HG02884 (cell line): ENCODE measurements around the gene FADS1.

ENCODE experiments used
- ATAC-seq: cut with Tn5 transposase; IDR thresholded peaks from one replicate; pipeline ENCODE4 v1.9.1; 2021; ENCODE audit warnings: mild to moderate bottlenecking, moderate library complexity; ENCODE audit not compliant: unreplicated experiment

Gene FADS1

DNA sequence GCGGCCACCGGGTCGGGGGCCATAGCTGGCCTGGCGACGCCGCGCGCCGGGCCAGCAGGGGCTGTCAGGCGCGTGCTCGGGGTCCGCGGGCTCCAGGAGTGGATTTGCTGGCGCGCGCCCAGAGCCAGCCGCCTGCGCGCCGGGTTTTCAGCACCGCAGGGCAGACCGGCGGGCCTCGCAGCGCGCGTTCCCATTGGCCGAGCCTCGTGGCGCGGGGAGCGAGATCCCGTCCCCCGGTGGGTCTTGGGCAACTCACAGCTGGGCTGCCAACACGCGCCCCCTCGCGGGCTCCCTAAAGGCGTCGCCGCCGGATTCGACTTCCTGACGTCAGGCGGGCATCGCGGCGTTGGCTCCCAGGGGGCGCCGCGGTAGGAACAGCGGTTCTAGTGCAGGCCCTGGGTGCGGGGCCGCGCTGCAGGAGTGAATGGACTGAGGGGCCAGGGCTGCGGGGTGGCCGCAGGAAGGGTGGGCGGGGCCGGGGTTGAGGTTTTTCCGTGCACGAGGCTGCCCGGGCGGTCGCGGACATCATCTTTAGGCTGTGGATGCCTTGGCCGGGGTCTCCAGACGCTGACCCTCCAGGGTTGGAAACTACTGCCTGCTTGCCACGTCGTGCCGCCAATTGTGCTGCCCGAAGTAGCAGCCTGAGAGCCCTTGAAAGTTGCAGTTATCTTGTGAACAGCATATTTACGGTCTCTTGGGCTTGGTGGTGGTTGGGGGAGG lies at the start of gene FADS1:
Gene FADS1, minus strand, starts transcription at position 268 of the 720 bp plus-strand sequence. Its CDS starts 74 bp downstream, at position 194.
- no peak for ATAC-seq

DNA sequence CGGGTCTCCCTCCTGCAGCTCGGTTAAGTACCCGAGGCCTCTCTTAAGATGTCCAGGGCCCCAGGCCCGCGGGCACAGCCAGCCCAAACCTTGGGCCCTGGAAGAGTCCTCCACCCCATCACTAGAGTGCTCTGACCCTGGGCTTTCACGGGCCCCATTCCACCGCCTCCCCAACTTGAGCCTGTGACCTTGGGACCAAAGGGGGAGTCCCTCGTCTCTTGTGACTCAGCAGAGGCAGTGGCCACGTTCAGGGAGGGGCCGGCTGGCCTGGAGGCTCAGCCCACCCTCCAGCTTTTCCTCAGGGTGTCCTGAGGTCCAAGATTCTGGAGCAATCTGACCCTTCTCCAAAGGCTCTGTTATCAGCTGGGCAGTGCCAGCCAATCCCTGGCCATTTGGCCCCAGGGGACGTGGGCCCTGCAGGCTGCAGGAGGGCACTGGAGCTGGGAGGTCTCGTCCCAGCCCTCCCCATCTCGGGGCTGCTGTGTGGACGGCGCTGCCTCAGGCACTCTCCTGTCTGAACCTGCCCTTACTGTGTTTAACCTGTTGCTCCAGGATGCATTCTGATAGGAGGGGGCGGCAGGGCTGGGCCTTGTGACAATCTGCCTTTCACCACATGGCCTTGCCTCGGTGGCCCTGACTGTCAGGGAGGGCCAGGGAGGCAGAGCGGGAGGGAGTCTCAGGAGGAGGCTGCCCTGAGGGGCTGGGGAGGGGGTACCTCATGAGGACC lies 49.6 kb upstream of the FADS1 start:
- ATAC-seq, result no peak

DNA sequence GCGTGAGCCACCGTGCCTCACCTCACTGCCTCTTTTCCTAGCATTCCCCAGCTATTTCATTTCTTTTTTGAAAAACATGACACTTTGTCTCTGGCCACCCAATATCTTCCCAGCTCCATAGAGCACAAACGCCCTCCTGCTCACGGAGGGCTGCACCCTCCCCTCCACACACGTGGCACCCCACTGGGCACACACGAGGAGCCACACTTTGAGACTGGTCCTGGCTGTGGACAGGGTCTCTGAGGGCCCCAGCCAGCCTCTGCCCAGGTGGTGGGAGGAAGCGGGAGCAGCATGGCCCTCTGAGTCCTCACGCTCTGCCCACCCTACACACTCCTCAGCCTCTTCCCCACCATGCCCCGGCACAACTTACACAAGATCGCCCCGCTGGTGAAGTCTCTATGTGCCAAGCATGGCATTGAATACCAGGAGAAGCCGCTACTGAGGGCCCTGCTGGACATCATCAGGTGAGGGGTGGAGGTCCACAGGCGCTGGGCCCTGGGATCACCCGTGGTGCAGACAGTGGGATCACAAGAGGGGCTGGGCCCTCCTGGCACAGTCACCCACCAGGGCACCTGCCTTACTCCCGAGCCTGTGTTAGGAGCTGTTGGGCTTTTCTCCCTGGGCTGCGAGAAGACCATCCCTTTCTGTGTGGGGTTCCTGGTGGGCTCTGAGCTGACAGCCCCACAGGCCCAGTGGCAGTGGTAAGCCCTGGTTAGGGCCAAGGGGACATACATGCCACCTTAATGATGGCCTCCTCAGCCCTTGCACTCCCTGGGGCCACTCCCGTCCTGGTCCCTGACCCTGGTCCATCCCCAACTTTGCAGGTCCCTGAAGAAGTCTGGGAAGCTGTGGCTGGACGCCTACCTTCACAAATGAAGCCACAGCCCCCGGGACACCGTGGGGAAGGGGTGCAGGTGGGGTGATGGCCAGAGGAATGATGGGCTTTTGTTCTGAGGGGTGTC lies 48.3 kb upstream of the FADS1 start:
- no peak for ATAC-seq

DNA sequence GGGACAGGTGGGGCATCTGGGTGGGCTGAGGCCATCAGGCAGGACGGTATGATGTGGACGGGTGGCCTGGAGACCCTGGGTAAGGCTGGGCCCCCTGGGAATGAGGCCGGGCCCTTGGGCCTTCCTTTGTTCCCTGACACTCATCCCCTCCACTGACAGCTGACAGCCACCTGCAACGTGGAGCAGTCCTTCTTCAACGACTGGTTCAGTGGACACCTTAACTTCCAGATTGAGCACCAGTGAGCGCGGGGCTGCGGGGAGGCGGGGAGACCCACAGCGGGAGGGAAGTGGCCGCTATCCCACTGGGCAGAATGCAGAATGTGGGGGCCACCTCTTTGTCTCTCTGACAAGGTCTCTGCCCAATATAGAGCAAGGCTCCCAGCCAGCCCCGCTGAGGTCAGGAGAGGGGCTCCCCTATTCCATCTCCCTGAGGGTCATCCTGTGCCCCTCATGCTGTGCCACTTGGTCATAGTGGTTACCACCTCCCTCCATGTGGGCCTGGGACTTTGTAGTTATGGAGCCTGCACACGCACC lies 46.8 kb upstream of the FADS1 start:
- ATAC-seq, result no peak

DNA sequence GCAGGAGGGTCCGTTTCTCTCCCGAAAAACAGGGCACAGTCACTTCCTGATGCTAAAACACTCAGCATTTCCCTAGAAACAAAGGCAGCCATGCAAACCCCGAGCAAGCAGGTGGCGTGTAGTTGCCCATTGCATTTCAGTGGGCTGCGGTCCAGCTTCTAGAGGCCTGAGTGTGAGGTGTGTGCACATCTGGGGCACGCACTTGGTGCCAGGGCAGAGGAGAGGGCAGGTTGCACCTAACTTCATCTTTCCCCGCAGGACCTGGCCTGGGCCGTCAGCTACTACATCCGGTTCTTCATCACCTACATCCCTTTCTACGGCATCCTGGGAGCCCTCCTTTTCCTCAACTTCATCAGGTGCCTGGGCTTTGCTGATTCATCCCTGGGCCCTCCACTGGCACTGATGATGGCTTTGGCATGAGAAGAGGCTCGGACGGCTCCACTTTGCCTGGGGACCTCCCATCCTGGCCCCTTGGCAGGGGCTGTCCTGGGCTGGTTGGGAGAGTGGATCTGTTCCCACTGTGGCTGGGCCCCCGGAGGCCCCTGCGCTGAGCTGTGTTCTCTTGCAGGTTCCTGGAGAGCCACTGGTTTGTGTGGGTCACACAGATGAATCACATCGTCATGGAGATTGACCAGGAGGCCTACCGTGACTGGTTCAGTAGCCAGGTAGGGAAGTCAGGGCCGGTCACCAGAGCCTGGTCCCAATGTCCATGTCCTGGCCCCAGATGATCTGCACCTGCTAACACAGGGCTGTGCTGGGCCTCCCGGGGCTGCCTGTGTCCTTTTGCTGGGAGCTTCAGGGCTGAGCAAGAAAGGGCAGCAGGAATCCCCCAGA lies 46.1 kb upstream of the FADS1 start:
- ATAC-seq, result no peak

DNA sequence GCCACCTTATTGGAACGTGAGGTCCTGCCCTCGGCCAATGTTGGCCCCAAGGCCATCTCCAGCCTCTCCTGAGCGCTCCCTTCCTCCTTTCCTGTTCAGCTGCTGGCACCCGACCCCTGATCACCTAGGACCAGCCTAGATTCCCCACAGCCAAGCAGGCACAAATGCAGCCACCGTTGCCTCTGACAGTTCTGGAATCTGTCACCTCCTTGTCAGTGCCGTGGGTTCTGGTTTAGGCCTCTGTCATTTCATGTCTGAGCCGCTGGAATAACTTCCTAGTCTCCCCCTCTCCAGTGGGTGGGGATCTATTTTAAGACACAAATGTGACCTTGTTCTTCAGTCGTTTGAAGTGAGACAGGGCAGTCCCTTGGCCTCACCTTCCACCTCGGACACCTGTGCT lies 44.8 kb upstream of the FADS1 start:
- no peak for ATAC-seq

DNA sequence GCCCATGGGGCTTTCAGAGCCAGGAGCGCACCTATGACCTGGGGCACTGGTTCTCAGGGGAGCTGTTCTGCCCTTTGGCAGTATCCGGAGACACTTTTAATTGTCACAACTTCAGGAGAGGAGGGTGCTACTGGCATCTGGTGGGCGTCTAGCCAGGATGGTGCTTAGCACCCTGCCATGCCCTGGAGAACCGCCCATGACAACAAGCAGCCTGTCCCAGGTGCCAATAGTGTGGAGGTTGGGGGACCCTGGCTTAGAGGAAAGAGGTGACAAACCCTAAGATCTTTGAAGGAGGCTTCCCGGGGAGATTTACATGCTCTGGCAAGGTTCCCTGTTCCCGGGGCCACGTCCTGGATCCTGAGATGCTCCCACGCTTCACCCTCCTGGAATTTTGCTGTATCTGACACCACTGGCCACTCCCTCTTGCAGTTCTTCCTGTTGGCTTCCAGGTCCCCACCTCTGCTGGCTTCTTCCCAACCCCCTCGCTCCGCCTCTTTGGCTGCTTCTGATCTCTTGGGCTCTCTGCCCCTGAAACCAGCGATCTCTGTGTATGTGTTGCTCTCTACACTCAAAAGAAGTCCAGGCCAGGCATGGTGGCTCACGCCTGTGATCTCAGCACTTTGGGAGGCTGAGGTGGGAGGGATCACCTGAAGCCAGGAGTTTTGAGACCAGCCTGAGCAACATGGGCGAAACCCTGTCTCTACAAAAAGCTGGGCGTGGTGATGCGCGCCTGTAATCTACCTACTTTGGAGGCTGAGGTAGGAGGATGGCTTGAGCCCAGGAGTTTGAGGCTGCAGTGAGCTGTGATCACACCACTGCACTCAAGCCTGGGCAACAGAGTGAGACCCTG lies 43.5 kb upstream of the FADS1 start:
- no peak for ATAC-seq

DNA sequence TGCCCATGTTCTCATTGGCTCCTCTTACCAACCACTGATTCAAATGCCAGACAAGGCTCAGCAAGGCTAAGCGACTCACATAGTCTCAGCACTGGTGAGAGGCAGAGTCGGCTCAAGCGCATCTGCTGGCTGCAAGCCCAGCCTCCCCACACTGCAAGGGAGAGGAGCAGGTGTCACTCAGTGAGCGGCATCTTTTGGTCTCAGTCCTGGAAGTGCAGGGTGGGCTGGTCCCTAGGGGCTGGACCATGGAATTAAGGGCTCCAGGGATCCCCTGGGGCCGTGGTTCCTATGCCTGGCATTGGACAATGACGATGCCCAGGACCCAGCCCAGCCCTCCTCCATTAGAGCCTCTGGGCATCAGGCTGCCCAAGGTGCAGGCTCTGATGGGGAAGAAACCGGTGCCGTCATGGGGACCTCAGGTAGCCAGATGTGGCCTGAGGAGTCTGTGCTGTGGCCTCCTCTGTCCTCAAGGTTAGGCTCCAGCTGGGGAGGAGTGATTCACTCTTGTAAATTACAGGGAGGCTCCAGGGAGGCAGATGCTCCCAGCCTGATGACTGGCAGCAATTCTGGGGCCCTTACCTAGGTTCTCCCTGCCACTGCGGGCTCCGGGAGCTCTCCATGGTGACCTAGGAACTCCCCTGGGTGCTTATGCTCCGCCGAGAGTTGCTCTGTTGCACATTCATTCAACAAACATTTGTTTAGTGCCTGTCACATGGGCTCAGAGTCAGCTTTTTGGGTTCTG lies 39.3 kb upstream of the FADS1 start:
- no peak for ATAC-seq

DNA sequence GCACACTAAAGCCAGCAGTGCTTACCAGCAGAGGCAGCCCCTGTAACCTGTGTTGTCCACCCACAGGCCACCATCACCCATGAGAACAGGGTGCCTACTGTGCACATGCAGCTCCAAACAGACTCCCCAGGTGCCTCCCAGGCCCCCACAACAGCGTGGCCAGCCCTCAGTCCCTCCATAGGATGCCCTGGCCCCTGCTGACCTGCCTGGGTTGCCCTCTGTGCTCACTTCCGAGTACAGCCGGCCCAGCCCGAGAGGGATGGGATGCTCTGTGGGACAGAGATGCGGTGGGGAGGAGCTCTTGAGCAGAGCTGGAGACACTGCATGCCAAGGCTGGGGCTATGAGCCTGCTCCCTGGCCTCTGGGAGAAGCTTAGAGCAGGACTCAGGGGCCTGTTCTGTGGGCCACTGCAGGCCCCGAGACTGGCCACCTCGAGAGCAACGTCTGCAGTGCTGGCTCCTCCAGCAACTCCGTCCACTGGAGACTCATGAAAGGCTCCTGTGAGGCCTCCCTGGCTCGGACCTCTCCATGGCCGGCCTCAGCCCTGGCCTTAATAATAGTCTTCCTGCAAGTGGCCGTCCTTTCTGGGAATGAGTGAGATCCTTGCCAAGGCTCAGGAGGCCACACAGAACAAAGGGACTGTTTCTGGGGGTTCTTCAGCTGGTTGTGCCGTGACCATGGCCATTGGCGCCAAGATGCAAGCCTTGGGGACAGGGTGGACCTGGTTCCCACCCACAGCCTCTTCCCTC lies 38.3 kb upstream of the FADS1 start:
- no peak for ATAC-seq

DNA sequence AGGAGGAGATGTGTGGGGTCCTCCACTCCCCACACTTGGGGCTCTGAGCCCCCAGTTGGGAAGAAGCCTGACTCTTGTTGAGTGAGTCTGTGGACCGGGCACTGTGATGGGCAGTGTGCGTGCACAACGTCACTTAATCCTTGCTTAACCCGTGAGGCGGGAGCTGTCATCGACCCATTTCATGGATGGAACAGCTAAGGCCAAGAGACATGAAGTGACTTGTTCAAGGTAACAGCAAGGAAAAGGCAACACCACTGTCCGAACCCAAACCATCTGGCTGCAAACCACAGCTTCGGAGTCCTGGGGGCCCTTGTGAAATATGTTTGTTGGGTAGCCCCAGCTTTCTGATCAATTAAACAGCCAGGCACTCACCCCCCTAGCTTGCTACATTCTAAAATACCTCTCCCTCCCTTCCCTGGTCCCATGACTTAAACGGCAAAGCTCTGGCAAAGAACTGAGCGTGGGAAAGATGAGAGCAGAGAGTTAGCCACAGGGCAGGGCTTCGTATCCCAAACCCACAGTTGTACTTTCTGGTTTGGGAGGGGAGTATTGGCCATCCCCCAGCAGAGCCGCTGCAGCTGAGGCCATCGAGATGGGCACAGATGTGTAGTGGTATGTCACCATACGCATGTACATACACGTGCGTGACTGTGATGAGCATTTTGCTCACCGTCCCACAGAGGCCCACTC lies 37.5 kb upstream of the FADS1 start:
- no peak for ATAC-seq

DNA sequence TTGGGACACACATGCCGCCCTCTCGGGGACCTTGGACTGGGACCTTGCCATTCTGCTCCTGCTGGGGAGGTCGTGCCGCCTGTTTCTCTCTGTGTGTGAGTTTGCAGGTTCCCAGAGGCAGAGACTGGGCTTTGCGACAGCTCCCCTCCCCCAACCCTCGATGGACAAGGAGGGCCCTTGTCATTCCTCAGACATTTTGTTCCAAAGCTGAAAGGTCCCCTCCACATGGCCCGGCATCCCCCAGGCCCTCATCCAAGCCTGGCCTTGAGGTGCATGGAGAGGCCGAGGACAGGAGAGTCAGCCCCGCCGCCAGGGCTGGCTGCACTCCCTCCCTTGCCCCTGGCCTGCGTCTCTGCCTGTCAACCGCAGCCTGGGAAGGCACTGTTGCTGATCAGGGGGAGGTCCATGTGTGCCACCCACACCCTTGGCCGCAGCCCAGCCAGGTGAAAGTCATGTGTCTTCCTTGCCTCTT lies 36.9 kb upstream of the FADS1 start:
- ATAC-seq, result no peak

DNA sequence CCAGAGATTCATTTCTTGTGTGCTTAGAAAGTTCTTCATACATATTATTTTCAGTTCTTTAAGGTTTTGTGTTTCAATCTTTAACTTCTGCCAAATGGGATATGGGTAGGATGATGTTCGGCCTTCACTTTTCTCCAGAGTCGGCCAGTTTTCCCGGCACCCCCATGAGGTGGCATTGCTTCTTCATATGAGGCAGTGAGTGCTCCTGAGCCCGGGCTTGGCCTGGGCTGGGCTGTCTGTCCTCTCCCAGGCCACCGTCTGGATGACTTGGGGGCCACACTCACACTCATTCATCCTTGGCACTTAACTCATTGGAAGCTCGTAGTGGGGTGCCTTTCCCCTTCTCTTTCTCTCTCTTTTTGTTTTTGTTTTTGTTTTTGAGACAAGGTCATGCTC lies 35.1 kb upstream of the FADS1 start:
- ATAC-seq, result no peak

DNA sequence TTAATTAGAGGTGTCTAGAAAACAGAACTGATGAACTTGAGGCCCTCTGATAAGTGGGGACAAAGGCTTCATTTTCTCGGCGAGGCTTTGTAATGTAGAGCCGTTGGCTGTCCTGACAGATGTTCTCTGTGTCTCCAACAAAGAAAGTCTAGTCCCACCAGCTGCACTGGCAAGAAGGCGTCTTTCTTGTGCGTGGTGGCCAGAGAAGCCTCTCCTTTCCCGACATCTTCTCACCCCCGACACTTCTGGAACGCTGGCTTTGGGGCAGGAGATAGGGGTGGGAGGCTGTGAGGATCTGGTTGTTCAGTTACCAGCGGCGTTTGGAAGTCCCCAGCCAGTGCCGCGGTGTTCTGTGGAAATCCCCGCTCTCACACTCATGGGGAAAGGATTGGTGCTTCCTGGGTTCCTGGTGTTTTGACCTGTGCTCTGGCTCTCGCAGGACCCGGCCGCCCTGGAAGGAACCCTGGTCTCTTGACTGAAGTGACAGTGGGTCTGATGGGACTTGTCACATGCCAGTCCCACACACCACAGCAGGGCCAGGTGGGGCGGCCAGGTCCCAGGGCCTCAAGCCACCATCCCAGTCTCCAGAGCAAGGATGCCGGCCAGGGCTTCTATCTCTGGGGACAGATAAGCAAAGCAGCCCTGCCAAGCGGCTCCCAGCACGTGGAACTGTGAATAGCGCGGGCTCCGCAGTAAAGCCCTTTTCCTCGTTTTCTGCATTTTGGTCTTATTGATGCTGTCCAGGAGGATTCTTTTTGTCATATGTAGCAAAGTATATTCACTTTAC lies 34.5 kb upstream of the FADS1 start:
- no peak for ATAC-seq

DNA sequence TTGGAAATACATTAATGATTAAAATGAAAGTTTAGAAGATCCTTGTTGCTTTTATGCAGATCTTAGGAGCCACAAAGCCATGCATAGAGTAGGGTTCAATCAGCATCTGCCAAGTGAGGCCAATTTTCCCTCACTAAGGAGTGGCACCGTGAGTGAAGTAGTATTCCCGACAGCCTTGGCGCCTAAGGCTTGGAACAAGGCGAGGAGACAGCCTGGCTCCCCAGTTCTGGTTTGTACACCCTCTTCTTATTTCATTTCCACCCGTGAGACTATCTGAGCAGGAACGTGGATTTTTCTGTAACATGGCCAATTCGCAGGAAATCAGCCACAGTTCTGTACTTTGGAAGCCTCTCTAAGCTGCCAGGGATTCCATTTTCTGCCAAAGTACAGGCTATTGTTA lies 33.9 kb upstream of the FADS1 start:
- ATAC-seq, result no peak

DNA sequence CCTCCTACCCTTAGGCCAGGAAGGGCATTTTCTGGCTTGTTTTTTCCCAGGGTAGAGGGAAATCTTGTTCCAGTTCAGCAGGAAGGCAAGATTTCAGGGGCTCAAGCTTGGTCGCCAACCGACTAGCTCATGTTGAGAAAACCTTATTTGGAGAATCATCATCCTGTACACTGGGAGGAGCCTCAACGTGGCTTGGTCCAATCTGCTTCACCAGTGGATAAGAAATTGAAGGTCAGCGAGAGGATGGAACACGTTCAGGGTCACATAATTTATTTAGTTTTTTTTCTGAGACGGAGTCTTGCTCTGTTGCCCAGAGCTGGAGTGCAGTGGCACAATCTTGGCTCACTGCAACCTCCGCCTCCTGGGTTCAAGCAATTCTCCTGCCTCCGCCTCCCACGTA lies 31.8 kb upstream of the FADS1 start:
- no peak for ATAC-seq

DNA sequence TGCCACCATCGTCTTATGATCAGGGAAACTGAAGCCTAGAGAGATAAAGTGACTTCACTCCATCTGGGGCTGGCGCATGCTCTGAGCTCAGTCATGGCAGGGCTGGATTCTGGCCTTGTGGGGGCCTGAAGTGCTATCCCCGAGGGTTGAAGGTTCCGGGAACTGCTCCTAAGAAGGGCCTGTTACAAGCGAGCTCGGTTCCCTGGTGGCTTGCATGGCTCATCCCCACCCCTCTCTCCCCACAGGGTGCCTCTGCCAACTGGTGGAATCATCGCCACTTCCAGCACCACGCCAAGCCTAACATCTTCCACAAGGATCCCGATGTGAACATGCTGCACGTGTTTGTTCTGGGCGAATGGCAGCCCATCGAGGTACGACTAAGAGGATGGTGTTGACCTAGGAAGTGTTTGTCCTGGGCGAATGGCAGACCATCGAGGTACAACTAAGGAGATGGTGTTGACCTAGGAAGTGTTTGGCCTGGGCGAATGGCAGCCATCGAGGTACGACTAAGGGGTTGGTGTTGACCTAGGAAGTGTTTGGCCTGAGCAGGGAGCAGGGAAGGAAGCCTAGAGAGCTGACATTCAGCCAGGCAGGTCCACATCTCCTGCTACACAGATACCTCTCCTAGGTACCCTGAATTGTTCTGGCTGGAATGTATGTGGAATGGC lies 31.2 kb upstream of the FADS1 start:
- no peak for ATAC-seq
